SK-N-MC (cell line): Measurements from ENCODE around the gene PEX11B.

Source experiments
- EZH2 ChIP-seq: fragments of 200-600 bp; sonication (generic); IDR thresholded peaks from one replicate; pipeline ENCODE4 v1.6.1; 2017; ENCODE audit warnings: antibody characterized with exemption
- FOXP2 ChIP-seq: optimal IDR thresholded peaks from 2 replicates; pipeline ENCODE3; 2011; ENCODE audit warnings: mild to moderate bottlenecking, moderate library complexity; ENCODE audit not compliant: insufficient read depth; ENCODE audit errors: extremely low read length, control extremely low read depth
- POLR2AphosphoS5 ChIP-seq: IDR thresholded peaks from 2 replicates; pipeline ENCODE4 v1.6.1; 2012; ENCODE audit warnings: mild to moderate bottlenecking, low read depth, low read length, borderline replicate concordance

DNA sequence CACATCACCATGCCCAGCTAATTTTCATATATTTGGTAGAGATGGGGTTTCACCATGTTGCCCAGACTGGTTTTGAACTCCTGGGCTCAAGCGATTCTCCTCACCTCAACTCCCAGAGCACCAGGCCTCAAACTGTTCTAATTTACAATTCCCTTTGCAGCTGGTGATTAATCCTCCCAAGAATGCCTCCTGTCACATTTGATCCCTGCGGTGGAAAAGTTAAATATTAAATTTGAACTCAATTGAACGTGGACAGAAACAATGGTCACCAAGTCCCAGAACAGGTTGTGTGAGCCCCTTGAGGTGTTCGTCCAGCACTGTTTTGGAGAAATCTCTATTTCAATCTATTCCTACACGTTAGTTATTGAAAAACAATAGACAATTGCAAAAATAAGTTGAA is 30.9 kb downstream of the PEX11B start:
- no peak for TF ChIP-seq EZH2
- TF ChIP-seq POLR2AphosphoS5, result no peak
- no peak for TF ChIP-seq FOXP2
